HG03064 (cell line): ENCODE results near the gene IPO5.

ENCODE experiments used
- ATAC-seq: cut with Tn5 transposase; IDR thresholded peaks from one replicate; pipeline ENCODE4 v1.9.1; 2021; ENCODE audit warnings: low read depth; ENCODE audit not compliant: unreplicated experiment

The IPO5 gene

DNA sequence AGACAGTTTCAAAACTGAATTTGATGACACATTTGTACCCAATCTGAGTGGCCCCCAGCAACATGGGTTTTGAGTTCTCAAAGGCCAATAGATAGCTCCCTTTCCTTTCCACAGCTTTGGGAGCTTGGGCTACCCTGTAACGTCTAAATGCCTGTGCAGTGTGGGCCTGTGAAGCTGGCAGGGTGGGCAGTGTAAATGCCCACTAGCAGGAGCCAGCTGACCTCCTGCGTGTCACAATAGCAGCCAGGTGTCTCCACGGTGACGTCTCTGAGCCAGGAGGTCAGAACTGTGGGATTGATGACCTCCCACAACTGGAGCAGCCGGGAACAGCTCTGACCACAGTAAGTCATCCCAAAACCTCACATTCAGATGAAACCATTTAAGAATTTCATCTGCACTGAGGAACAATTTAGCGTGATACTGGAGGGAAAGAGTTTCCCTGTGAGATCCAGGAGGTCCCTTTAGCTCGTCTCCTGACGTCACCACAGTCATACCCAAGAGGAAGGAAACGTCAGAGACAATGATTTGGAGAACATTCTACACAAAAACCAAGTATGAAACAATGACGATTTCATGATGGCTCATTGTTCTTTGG, at the start of gene IPO5:
Gene IPO5, plus strand, starts transcription at position 300 of the 595 bp plus-strand sequence. CDS start 23,022 bp downstream, outside the sequence.
- no peak for ATAC-seq

DNA sequence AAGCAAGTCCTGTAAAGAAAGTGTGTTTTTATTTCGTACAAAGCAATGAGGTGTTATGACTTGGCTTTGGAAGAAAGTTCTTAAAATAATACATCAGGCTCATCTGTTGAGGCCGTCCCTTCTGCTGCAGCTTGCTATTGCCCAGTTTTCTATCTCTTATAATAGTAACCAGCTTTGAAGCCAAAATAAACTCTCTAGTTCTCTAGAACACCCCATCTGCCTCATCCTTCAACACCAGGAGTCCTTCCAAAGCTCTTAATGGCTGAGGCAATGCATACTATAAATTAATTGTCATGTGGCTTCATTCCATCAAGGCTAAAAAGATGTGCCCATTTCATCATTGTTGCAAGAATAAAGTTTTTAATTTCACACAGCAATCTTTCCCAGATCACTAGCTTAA, 49.4 kb upstream of the IPO5 start:
- ATAC-seq, result no peak

GRCh38 chr13:97905517-97905916, 48.0 kb upstream of the IPO5 start:
- no peak for ATAC-seq

GRCh38 chr13:97911311-97912138, 42.0 kb upstream of the IPO5 start:
- ATAC-seq, result no peak

- no peak for ATAC-seq
Observed at GRCh38 chr13:97912139-97912535, 41.3 kb upstream of the IPO5 start.

DNA sequence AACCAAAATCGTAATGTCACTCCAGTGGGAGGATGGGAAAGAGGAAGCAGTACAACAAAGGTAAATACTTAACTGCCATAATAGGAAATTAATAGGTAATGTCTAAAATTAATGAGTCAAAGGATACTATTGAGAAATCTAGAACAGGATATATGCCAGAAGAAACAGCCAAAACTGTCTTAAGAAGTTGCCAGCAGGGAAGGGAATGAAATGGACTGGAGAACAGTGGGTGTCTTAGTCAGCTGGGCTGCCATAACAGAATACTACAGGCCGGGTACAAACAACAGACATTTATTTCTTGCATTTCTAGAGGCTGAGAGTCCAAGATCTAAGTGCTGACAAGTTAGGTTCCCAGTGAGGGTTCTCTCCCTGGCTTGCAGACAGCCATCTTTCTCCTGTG, 40.3 kb upstream of the IPO5 start:
- no peak for ATAC-seq

GRCh38 chr13:97914540-97914939, 38.9 kb upstream of the IPO5 start:
- ATAC-seq, result no peak

GRCh38 chr13:97921176-97921816, 32.2 kb upstream of the IPO5 start:
- no peak for ATAC-seq

DNA sequence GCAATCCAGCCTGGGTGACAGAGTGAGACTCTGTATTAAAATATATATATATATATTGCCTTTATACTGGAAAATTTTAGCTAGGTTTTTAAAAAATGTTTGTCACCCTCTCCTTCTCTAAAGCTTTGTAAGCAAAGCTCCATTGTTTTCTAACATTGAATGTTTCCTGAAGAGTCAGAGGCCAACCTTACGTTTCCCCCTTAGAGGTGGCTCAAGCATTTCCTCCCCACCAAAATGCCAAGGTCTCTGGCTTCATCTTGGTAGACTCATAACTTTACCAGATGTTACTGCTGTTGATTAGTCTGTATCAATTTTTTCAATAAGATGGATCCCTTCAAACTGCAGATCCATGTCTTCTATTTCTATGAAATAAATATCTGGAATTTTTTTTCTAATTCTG, 25.2 kb upstream of the IPO5 start:
- ATAC-seq, result no peak

DNA sequence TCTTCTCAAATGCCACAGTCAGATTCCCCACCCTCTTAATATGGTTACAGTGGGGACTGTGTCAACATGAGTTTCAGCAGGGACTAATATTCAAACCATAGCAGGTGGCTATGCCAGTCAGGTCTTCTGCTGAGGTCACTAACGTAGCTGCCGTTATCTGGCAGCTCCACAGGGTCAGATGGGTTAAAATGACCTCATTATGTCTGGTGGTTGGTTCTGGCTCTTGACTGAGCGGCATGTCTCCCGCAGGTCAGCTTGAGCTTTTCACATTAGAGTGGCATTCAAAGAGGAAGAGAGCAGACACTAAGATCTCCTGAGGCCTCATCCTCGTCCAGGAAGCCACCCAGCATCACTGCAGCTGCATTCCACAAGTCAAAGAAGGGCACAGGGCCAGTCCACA, 21.4 kb upstream of the IPO5 start:
- ATAC-seq, result no peak

DNA sequence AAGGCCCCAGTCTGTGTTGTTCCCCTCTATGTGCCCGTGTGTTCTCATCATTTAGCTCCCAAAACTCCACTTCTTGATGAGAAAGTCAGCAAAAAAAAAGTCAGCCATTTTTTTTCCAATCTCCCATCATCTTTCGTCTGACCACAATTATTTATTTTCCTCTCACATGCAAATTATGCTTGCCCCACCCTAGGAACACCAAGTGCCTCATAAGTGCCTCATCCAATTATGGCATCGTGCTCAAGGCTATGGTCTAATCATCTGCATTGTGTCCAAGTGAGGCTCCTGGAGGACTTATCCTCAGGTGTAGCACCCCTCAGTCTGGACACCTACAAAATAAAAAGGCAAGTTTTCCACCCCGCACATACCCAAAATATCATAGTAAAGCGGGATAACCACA, 20.8 kb upstream of the IPO5 start:
- no peak for ATAC-seq

GRCh38 chr13:97933776-97934175, 19.7 kb upstream of the IPO5 start:
- ATAC-seq, result no peak

GRCh38 chr13:97934590-97934989, 18.9 kb upstream of the IPO5 start:
- ATAC-seq, result no peak

GRCh38 chr13:97935071-97935470, 18.4 kb upstream of the IPO5 start:
- ATAC-seq, result no peak

GRCh38 chr13:97936036-97936435, 17.4 kb upstream of the IPO5 start:
- no peak for ATAC-seq

DNA sequence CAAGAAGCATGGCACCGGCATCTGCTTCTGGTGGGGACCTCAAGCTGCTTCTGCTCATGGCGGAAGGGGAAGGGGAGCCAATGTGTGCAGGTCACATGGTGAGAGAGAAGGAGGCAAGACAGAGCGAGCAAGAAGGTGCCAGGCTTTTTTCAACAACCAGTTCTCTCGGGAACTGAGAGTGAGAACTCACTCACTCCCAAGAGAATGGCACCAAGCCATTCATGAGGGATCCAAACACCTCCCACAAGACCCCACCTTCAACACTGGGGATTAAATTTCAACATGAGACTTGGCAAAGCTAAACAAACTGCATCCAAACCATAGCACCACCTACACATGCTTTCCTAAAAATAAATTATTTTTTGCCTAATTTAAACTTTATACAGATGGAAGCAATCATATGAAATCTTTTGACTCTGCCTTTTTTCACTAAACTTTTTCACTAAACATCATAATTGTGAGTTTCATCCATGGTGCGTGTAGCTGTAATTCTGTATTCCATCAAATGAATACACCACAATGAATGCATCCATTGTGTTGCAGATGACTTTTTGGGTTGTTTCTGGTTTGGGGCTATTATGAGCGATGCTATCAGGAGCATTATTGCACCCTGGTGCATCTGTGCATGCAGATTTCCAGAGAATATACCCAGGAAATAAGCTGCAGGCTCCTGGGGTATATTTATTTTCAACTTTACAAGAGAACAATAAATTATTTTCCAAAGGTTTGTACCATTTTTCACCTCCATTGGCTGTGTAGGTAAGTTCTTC, 14.6 kb upstream of the IPO5 start:
- ATAC-seq, result no peak

DNA sequence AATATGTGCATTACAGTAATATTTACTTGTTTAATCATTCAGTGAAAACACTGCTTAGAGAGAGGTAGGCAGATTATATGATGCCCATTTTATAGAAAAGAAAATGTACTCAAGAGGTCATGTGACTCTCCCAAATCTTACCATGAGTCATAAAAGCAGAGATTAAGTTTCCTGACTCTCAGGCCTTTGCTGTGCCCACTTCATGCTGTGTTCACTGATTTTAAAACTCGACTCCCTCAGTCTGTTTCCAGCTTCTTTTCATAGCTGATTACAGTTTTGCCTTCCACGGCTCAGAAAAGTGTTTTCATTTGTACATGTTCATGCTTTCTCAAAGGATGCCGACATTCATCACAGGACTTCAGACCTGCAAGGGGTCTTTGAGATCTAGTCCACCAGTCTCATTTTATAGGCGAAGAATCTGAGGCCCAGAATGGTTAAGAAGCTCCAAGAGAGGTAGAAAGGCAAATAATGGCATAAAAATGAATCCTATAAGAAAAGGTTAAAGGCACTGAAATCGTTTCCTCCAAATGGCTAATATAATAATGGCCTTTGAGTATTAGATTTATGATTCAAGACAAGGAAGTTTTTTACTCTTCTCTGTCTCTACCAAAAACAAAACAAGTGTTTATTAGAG, 9.0 kb upstream of the IPO5 start:
- ATAC-seq, result no peak

GRCh38 chr13:97945342-97945741, 8.1 kb upstream of the IPO5 start:
- no peak for ATAC-seq

DNA sequence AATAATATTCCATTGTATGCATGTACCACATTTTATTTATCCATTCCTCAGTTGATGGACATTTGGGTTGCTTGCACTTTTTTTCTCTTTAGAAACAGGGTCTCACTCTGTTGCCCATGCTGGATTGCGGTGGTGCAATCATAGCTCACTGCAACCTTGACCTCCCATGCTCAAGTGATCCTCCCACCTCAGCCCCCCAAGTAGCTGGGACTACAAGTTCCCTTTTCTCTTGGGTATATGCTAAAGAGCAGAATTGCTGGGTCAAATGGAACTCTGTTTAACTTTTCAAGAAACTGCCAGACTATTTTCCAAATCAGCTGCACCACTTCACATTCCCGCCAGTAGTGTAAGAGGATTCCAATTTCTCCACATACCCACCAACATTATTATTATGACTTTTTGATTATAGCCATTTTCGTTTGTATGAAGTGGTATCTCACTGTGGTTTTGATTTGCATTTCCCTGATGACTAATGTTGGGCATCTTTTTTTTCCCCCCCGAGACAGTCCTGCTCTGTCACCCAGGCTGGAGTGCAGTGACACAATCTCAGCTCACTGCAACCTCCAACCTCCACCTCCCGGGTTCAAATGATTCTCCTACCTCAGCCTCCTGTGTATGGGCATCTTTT, 7.6 kb upstream of the IPO5 start:
- no peak for ATAC-seq

DNA sequence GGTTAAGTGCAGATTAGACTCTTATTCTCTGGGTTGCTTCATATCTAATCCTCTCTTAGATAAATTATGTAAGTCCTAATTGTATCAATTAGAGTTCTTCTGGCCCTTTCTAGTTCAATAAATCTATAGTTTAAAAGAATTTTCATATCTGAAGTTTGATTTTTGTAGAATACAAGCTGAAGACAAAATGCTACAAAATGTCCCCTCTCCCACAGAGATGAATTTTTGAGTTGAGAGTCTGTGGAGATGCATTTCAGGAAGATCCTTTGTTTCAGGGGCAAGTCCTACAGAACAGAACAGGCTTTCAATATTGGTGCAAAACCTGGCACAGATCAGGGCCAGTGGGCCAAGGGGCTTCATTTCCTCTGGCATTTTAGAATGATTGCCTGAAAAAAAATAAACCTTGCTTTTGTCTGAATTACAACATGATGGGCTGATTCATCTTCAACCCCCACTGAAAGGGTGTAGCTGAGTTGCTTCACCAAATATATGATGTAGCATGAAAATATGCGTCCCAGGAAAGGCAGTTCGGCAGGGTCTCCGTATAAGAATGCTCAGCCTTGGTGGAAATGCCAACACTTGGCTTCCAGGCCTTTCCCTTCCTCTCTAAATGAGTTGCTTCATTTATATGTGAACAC, 6.4 kb upstream of the IPO5 start:
- no peak for ATAC-seq
